Left renal pelvis (tissue), 4 donors: ENCODE measurements around the gene AQP6. TPM values are rescaled to one million over a fixed set of nuclear protein-coding genes. Genes with fewer than 3 reads are reported as not detected.

Experiments
- DNase-seq, 4 donors: peaks; one replicate each; pipeline ENCODE4 v3.0.0-alpha.2; 2013; ENCODE audit warnings: low read depth in 4 of 4, low spot score in 3 of 4
- polyA plus RNA-seq, 4 donors: library from polyadenylated mRNA; unstranded; fragments of 120-200 nt; gene quantifications; one replicate each; pipeline ENCODE4 v1.2.1, GENCODE V29; 2013; ENCODE audit not compliant: insufficient read length in 4 of 4

The AQP6 gene
- polyA plus RNA-seq, 4 donors: 0.94 to 19.2 (median 16.6) TPM

GRCh38 chr12:49942921-49943624, 29.7 kb upstream of the AQP6 start:
- DNase-seq: no peak

- no peak for DNase-seq
Observed at GRCh38 chr12:49943625-49943960, 29.2 kb upstream of the AQP6 start.

DNA sequence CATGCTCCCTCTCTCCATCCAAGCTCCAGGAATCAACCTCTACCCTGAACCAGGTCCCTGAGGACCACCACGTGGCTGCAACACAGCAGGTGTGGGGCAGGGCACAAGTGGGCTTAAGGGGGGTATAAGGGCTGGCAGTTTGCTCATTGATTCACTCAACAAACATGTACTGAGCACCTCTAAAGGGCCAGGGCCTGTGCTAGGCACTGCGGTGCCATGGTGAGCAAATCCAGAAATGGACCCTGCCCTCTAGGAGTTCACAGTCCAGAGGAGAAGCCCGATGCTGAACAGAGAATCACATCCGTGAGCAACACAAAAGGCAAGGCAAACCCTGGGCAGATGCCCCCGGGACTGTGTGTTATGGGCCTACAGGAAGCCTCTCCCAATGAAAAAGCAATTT, 28.7 kb upstream of the AQP6 start:
- DNase-seq: no peak

GRCh38 chr12:49944718-49945117, 28.0 kb upstream of the AQP6 start:
- no peak for DNase-seq

DNA sequence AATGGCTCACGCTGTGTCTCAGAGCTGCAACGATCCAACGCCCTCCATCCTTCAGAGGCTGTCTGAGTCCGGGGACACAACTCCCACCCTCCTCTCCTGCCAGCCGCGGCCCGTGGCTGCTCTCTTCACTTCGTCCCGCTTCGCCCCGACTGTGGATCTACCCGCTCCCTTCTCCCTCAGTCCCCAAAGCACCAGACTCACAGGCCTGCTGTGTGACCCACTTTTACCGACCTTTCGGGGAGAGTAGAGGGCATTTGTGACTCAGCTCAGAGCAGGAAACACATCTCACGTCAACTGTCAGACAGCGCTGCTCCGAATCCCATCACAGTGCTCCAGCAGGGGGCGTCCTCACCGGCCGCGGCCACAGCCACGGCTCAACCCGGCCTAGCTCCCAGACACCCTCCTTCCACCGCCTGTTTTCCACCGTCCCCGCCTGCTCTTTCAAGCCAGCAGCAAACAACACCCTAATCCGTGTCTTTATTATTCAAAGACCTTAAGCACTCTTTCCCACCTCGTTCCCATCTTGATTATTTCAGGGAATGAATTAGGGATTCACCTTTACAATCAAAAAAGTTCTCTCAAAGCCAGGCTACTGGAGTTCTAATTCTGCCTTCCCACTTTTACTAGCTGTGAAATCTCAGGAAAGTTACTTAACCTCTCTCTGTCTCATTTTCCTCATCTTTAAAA, 27.2 kb upstream of the AQP6 start:
- peak in 2 of 4 donors; percentile 55 to 62 for DNase-seq

GRCh38 chr12:49946086-49946485, 26.7 kb upstream of the AQP6 start:
- DNase-seq: no peak

GRCh38 chr12:49946497-49946896, 26.2 kb upstream of the AQP6 start:
- DNase-seq: no peak

- no peak for DNase-seq
Observed at GRCh38 chr12:49947593-49948226, 25.0 kb upstream of the AQP6 start.

- no peak for DNase-seq
Observed at GRCh38 chr12:49948866-49949845, 23.6 kb upstream of the AQP6 start.

DNA sequence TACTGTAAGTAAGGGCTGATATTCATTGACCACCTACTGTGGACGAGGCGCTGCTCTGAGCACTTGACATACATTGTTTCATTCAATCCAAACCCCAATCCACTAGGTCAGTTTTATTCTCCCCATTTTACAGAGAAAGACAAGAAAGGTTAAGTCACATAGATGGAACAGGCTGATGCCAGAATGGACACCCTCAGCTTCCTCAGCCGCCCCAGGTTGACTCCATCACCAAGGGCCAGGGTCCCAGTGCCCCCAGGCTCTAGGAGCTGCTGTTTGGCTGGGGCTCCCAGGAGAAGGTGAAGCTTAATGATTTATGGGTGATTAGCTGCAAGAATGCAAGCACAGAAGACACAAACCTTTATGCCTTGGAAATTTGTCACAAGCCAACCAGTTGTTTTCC, 22.9 kb upstream of the AQP6 start:
- DNase-seq: no peak

DNA sequence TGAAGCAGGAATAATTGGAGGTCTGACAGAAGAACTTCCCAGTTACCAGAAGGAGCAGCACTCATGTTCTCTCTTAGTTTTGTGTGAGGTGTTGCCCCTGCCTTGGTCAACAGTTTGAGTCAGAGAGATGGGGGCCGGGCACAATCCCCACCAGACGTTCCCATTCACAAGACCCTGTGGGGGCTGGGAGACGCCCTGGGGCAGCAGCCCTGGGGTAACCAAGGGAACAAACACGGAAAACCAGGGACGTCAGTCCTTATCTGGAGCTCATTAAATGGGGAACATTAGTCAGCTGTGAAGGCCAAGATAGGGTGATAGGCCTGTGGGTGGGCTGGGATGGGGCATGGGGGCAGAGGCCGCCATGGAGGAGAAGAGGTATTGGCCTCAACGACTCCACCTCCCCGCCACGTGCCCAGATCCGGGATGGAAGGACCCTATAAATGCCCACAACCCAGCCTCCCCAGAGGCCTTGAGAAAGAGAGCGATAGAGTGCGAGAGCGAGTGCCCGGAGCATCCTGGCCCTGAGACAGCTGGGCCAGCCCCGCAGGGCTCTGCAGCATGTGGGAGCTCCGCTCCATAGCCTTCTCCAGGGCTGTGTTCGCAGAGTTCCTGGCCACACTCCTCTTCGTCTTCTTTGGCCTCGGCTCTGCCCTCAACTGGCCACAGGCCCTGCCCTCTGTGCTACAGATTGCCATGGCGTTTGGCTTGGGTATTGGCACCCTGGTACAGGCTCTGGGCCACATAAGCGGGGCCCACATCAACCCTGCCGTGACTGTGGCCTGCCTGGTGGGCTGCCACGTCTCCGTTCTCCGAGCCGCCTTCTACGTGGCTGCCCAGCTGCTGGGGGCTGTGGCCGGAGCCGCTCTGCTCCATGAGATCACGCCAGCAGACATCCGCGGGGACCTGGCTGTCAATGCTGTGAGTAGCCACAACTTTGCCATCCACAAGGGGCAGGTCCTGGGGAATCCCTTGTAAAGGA, 22.2 kb upstream of the AQP6 start, which contains the start of gene AQP2:
TSS of gene AQP2 (plus strand) at position 465 of the 979 bp plus-strand sequence. CDS start at position 559, 94 bp downstream.
- no peak for DNase-seq

DNA sequence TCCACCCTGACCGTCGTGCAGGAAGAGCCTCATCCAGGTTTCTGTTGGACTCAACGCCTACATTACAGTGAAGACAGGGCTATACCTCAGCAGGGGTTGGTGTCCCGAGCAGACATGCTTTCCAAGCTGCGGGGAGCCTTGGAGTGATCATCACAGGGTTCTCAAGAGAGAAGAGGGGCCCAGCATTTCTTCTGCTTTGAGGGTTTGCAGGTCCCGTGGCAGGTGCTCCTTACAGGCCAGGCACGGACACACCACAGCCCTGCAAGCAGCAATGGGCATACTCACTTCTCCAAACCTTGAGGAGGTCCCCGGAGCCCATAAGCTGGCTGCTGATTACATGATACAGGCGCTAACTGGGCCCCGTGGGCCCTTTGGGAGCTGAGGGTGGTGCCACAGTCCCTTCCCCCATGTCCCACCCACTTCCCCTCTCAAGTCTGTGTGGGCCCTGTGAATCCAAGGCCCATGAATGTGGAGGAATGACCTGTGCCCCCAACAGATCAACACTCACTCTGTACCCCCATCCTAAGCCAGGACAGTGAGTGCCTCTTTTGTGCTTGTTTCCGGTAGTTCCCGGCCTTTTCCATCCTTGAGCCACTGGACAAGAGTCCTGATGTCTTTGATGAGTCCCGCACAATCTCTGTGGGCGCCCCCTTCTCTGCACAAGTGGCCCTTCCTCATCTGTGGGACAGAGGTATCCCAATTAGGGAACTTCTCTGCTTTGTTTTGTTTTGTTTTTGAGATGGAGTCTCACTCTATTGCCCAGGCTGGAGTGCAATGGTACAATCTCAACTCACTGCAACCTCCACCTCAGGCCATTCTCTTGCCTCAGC, 21.1 kb upstream of the AQP6 start:
- no peak for DNase-seq

DNA sequence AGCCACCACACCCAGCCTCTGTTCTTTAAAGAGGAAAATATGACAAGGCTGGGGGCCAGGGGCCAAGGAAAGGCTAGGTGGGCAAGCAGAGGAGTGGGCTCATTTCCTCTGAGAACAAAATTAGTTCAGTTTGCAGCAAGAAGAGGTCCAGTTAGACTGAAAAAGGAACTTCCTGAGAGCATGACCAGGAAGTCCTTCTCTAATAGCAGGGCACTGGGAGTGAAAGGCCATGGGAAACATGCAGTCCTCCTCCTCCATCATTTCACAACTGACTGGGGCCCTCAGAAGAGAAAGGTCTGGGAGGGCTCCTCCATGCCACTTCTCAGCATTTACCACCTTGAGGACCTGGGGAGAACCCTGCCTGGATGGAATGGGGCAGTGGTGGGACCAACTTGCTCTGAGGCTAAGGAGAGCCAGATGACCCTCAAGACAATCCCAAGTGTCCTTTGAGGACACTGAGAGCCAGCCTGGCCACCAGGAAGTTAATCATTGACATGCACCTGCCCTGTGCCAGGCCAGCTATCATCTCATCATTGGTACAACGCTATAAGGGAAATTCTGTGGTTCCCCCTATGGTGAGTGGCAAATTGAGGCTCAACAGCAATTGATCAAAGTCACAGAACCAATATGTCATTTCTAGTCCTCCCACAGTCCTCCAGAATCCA, 20.2 kb upstream of the AQP6 start:
- DNase-seq: no peak

- DNase-seq: no peak
Observed at GRCh38 chr12:49953151-49953550, 19.6 kb upstream of the AQP6 start.

DNA sequence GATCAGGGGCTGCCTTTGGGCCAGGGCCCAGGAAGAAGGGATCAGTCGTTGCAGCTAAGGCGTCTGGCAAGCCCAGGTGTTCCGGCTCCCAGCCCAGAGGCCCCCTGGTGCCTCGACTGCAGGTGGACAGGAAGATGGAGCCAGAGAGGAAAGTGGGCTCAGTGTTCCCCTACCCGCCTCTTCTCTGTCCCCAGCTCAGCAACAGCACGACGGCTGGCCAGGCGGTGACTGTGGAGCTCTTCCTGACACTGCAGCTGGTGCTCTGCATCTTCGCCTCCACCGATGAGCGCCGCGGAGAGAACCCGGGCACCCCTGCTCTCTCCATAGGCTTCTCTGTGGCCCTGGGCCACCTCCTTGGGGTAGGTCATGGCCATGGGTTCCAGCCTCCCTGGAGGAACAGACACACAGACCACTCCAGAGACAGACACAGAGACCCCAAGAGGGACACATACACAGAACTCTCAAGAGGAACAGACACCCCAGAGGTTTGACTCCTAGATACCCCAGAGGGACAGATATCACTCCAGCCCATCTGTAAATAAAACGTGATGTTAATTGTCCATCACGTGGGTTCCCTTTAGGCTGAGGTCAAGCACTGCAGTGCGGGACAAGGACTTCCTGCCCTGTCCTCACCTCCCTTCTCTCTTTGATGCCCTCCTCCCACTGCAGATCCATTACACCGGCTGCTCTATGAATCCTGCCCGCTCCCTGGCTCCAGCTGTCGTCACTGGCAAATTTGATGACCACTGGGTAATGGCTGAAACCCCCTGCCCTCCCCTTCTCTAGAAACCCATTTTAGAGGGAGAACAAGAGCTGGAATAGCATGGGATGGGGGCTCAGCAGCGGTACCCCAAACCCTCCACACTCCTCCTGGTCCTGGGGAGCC, 18.5 kb upstream of the AQP6 start:
- no peak for DNase-seq

DNA sequence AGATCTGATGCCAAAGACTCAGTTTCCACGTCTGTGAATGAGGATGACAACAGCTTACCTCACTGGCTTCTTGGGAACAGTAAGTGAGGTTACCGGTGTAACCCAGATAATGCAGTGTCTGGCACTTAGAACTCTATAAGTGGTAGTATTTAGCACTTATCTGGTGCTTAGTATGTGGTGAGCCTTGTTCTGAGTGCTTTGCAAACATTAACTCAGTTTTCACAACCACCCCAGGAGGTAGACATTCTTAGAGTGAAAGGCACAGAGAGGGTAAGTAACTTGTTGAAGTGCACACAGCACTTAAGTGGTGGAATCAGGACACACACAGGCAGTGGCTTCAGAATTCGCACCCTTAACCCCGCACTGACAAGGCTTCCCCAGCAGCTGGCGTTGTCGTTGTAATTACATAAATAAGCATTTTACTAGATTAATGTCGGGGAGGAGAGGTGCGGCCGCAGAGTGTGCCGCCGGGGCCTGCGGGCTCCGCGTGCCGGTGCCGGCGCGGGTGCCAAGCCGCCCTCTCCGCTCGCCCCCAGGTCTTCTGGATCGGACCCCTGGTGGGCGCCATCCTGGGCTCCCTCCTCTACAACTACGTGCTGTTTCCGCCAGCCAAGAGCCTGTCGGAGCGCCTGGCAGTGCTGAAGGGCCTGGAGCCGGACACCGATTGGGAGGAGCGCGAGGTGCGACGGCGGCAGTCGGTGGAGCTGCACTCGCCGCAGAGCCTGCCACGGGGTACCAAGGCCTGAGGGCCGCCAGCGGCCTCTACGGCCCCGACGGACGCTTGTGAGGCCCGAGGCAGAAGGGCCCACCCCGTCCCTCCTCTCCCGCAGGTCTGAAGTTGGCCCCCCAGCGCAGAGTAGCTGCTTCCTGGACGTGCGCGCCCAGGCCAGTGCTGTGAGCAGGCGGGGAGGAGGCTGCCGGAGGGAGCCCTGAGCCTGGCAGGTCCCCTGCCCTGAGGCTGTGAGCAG, 17.6 kb upstream of the AQP6 start:
- no peak for DNase-seq
